K562 (cell line): Measurements from ENCODE around the gene IFI30. TPM values are rescaled to one million over a fixed set of nuclear protein-coding genes. Genes with fewer than 3 reads are reported as not detected.

Experiments
- DPF2 ChIP-seq: fragments of 450-650 bp; IDR thresholded peaks from 2 replicates; pipeline ENCODE4 v1.6.1; 2016
- EWSR1 ChIP-seq: fragments of 450-650 bp; IDR thresholded peaks from 2 replicates; pipeline ENCODE4 v1.6.1; 2018; ENCODE audit warnings: borderline replicate concordance, mild to moderate bottlenecking, low read depth, moderate library complexity; ENCODE audit not compliant: partially characterized antibody
- FOXJ3 ChIP-seq: sonication (generic); formaldehyde crosslinking; IDR thresholded peaks from 2 replicates; pipeline ENCODE4 v1.4.0; 2020; ENCODE audit warnings: mild to moderate bottlenecking, missing genetic modification reagents
- HSF4 ChIP-seq: fragments of 250-450 bp; sonication (Bioruptor Pico); IDR thresholded peaks from 2 replicates; pipeline ENCODE4 v2.1.2; 2022; ENCODE audit warnings: mild to moderate bottlenecking, moderate library complexity, borderline replicate concordance
- MYNN ChIP-seq, 2 experiments: sonication (generic); formaldehyde crosslinking in 1 of 2; IDR thresholded peaks; 2 replicates each; pipeline versions ENCODE4 v1.5.0 to v1.6.1; 2016 to 2020; ENCODE audit warnings: antibody characterized with exemption in 1 of 2, missing genetic modification reagents in 1 of 2
- NFATC3 ChIP-seq: fragments of 450-650 bp; IDR thresholded peaks from 2 replicates; pipeline ENCODE4 v1.6.1; 2017; ENCODE audit warnings: mild to moderate bottlenecking
- SRSF1 ChIP-seq: fragments of 200-400 bp; formaldehyde crosslinking; IDR thresholded peaks from 2 replicates; pipeline ENCODE4 v1.6.1; 2017; ENCODE audit warnings: mild to moderate bottlenecking, low read depth, low read length, moderate library complexity
- ZKSCAN8 ChIP-seq: fragments of 200-800 bp; sonication (Bioruptor generic); IDR thresholded peaks from 2 replicates; pipeline ENCODE4 v1.6.1; 2016; ENCODE audit warnings: missing genetic modification characterization, missing compliant biosample characterization
- ZNF311 ChIP-seq: fragments of 250-450 bp; sonication (Bioruptor Pico); IDR thresholded peaks from 2 replicates; pipeline ENCODE4 v1.4.0; 2020; ENCODE audit warnings: mild to moderate bottlenecking, moderate library complexity
- ZNF347 ChIP-seq: fragments of 450-650 bp; formaldehyde crosslinking; IDR thresholded peaks from 2 replicates; pipeline ENCODE4 v1.4.0; 2020; ENCODE audit warnings: low read depth, mild to moderate bottlenecking, moderate library complexity
- polyA plus RNA-seq, 8 experiments: library from polyadenylated mRNA; depleted of rRNA in 4 of 8; stranded (reverse) in 5 of 8; unstranded in 3 of 8; fragments of >200 nt; fragmentation: Nextera tagmentation in 2 of 8; fragmentation: Illumina TruSeq in 1 of 8; extraction: Ambion mirVana in 2 of 8; extraction: Trizol in 1 of 8; gene quantifications; 2 replicates each; pipeline versions ENCODE4 v1.2.1 to v1.2.3, GENCODE V29; 2011 to 2014; ENCODE audit warnings: inconsistent platforms in 1 of 8, missing spikeins in 1 of 8
- total RNA-seq, 7 experiments: library from RNA; depleted of rRNA in 6 of 7; stranded (reverse); fragments of >200 nt in 6 of 7; fragmentation: Illumina TruSeq in 2 of 7; extraction: Trizol in 2 of 7; gene quantifications; 2 replicates each; pipeline versions ENCODE4 v1.2.1 to v1.2.3, GENCODE V29; 2011 to 2021; ENCODE audit warnings: low replicate concordance in 1 of 7
- TF ChIP-seq, protein P1 (sequence below): fragments of 450-650 bp; formaldehyde crosslinking; IDR thresholded peaks from 2 replicates; pipeline ENCODE4 v1.4.0; 2020; ENCODE audit warnings: mild to moderate bottlenecking, moderate library complexity
- TF ChIP-seq, protein P2 (sequence below), 2 experiments: fragments of 450-650 bp; IDR thresholded peaks; 2 replicates each; pipeline ENCODE4 v1.6.1; 2016
- TF ChIP-seq, protein P3 (sequence below): IDR thresholded peaks from 2 replicates; pipeline ENCODE4 v1.6.1; 2014; ENCODE audit warnings: antibody characterized with exemption
- TF ChIP-seq, protein P4 (sequence below): sonication (generic); IDR thresholded peaks from 2 replicates; pipeline ENCODE4 v1.6.1; 2016
- TF ChIP-seq, protein P5 (sequence below): sonication (generic); formaldehyde crosslinking; IDR thresholded peaks from 2 replicates; pipeline ENCODE4 v1.8.1; 2023; ENCODE audit warnings: mild to moderate bottlenecking, missing genetic modification reagents

Gene IFI30
- total and polyA plus RNA-seq, 9 of the 15 experiments (the other 6 are each of a cell fraction or from before 2014, with no cell fraction given), result 63.7 to 430 (median 109) TPM

DNA sequence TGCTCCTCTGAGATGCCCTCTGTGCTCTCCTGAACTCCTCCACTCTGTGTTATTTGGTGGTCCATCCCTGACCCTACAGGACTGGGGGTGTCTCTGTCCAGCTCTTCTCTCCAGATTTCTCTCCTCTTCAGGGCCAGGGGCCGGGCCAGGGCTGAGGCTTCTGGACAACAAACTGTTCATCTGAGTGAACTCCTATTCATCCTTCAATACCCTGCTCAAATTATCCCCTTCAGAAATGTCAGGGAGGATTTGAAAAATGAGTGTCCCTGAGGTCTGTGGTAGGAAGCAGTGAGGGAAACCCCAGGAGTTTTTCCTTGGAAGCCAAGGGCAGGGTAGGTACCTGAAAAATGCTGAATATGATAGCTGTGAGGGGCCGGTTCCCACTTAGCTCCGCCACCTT is 45.0 kb downstream of the IFI30 start (continued):
- TF ChIP-seq ZKSCAN8 (CRISPR knock-in tag) (no peak), MYNN (IDR thresholded peaks at IDR 0.05) (no peak), MYNN (CRISPR knock-in tag; IDR thresholded peaks at IDR 0.05) (no peak), NFATC3 (no peak), ZNF347 (no peak), HSF4 (no peak), EWSR1 (no peak), ZNF311 (CRISPR knock-in tag) (no peak), FOXJ3 (CRISPR knock-in tag) (no peak), SRSF1 (no peak), DPF2 (no peak)
- TF ChIP-seq, protein P1, sequence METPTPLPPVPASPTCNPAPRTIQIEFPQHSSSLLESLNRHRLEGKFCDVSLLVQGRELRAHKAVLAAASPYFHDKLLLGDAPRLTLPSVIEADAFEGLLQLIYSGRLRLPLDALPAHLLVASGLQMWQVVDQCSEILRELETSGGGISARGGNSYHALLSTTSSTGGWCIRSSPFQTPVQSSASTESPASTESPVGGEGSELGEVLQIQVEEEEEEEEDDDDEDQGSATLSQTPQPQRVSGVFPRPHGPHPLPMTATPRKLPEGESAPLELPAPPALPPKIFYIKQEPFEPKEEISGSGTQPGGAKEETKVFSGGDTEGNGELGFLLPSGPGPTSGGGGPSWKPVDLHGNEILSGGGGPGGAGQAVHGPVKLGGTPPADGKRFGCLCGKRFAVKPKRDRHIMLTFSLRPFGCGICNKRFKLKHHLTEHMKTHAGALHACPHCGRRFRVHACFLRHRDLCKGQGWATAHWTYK, result no peak
- TF ChIP-seq, protein P2, sequence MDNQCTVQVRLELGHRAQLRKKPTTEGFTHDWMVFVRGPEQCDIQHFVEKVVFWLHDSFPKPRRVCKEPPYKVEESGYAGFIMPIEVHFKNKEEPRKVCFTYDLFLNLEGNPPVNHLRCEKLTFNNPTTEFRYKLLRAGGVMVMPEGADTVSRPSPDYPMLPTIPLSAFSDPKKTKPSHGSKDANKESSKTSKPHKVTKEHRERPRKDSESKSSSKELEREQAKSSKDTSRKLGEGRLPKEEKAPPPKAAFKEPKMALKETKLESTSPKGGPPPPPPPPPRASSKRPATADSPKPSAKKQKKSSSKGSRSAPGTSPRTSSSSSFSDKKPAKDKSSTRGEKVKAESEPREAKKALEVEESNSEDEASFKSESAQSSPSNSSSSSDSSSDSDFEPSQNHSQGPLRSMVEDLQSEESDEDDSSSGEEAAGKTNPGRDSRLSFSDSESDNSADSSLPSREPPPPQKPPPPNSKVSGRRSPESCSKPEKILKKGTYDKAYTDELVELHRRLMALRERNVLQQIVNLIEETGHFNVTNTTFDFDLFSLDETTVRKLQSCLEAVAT (IDR thresholded peaks at IDR 0.05), result no peak
- TF ChIP-seq, protein P3, sequence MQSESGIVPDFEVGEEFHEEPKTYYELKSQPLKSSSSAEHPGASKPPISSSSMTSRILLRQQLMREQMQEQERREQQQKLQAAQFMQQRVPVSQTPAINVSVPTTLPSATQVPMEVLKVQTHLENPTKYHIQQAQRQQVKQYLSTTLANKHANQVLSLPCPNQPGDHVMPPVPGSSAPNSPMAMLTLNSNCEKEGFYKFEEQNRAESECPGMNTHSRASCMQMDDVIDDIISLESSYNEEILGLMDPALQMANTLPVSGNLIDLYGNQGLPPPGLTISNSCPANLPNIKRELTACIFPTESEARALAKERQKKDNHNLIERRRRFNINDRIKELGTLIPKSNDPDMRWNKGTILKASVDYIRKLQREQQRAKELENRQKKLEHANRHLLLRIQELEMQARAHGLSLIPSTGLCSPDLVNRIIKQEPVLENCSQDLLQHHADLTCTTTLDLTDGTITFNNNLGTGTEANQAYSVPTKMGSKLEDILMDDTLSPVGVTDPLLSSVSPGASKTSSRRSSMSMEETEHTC, result no peak
- TF ChIP-seq, protein P4, sequence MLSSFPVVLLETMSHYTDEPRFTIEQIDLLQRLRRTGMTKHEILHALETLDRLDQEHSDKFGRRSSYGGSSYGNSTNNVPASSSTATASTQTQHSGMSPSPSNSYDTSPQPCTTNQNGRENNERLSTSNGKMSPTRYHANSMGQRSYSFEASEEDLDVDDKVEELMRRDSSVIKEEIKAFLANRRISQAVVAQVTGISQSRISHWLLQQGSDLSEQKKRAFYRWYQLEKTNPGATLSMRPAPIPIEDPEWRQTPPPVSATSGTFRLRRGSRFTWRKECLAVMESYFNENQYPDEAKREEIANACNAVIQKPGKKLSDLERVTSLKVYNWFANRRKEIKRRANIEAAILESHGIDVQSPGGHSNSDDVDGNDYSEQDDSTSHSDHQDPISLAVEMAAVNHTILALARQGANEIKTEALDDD, result no peak
- TF ChIP-seq, protein P5, sequence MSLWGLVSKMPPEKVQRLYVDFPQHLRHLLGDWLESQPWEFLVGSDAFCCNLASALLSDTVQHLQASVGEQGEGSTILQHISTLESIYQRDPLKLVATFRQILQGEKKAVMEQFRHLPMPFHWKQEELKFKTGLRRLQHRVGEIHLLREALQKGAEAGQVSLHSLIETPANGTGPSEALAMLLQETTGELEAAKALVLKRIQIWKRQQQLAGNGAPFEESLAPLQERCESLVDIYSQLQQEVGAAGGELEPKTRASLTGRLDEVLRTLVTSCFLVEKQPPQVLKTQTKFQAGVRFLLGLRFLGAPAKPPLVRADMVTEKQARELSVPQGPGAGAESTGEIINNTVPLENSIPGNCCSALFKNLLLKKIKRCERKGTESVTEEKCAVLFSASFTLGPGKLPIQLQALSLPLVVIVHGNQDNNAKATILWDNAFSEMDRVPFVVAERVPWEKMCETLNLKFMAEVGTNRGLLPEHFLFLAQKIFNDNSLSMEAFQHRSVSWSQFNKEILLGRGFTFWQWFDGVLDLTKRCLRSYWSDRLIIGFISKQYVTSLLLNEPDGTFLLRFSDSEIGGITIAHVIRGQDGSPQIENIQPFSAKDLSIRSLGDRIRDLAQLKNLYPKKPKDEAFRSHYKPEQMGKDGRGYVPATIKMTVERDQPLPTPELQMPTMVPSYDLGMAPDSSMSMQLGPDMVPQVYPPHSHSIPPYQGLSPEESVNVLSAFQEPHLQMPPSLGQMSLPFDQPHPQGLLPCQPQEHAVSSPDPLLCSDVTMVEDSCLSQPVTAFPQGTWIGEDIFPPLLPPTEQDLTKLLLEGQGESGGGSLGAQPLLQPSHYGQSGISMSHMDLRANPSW (CRISPR knock-in tag), result no peak
